HG03457 (cell line): Measurements from ENCODE around the gene SEC61B.
"Not testable (repeated sequence)": the region's sequence is repeated elsewhere in the genome, so short reads cannot be mapped to it uniquely, and the experiment has no call there.

Source experiments
- ATAC-seq: cut with Tn5 transposase; IDR thresholded peaks from one replicate; pipeline ENCODE4 v1.9.1; 2021; ENCODE audit warnings: moderate number of reproducible peaks; ENCODE audit not compliant: unreplicated experiment

The SEC61B gene

DNA sequence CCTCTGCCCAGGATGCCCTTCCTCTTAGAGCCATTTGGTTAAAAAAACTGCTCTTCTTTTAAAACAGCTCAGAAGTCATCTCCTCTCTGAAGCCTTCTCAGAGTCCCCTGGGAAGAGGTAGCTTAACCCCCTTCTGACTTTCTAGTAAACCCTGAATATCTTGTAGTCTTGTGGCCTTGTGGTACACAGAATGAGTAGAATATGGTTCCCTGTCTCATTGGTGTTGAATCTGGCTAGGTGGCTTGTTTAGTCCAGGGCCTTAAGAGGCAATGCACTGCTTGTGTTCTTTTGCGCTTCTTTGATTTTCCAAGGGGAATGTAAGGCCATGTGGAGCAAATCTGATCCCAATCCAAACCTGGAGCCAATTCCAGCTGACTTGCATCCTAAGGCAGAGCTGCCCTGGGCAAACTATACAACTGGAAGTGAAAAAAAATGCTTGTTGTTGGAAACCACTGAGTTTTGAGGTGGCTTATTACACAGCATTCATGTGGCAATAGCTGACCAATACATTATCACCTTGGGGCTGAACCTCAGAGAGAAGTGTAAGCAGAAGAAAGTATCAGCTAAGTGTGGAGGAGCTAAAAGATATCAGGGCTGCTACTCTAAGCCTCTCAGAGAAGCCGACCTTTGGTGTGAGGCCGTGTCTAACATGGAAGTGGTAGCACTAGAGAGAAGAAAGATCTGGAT, 31.3 kb upstream of the SEC61B start:
- ATAC-seq: no peak

DNA sequence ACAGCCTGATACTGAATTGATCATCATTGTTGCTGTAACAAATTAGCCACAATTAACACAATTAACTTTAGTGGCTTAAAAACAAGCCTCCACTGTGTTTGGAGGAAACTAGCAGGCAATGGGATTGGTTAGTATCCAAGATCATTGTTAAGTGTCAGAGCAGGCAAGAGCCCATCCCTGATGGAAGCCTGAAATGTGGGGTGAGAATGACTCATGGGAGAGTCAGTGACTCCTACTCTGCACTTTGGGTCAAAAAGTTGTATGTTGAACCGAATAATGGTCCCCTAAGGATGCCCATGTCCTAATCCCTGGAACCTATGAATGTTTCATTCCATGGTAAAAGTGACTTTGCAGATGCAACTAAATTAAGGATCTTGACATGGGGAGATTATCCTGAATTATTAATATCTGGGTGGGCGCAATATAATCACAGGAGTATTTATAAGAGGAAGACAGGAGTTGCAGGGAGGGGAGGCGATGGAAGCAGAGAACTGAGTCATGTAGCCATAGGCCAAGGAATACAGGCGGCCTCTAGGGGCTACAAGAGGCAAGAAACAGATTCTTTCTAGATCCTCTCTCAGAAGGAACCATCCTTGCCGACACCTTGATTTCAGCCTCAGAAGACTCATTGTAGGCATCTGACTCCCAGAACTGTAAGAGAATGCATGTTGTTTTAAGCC, 29.2 kb upstream of the SEC61B start:
- no peak for ATAC-seq

DNA sequence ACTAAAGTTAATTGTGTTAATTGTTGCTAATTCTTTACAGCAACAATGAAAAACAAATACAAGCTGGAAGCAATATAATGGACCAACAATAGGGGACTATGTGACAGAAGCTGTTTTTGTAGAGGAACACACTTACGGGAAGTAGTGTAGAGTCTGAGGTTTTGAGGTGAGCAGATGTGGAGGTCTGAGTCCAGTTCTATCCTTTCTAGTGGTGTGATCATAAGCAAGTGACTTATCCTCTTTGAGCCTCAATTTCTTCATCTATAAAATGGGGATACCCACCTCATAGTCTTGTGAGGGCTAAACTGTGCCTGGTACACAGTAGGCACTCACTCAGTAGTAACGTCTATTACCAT, 28.6 kb upstream of the SEC61B start:
- no peak for ATAC-seq

DNA sequence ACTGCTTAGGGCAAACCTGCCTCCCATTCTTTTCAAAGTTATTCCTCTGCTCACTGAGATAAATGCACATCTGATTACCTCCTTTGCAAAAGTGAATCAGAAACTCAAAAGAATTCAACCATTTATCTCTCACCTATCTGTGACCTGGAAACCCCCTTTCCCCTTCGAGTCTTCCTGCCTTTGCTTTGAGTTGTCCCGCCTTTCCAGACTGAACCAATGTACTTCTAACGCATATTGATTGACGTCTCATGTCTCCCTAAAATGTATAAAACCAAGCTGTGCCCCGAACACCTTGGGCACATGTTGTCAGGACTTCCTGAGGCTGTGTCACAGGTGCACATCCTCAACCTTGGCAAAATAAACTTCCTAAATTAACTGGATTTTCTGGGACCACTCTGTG, 25.6 kb upstream of the SEC61B start:
- ATAC-seq: not testable (repeated sequence)

DNA sequence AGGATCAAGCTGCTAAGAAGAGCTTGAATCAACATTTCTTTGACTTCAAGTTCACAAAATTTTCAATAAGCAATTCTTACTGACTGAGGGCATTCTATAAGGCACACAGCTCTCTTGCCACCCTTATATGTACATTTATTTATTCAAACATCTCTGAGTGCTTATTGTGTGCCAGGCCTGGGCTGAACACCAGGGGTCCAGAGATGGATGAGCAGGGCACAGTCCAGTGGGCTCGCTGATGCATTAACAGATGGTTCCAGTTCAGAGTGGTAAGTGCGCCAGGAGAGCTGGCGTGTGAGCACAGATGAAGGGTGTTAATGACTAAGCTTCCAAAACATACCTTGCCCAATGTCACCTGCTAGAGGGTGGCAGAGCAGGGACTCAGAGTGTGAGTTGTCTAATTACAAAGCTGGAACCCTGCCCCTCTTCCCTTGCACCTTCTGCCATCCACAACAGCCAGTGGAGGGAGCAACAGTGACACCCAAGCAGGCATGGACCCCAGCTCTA, 24.9 kb upstream of the SEC61B start:
- no peak for ATAC-seq

DNA sequence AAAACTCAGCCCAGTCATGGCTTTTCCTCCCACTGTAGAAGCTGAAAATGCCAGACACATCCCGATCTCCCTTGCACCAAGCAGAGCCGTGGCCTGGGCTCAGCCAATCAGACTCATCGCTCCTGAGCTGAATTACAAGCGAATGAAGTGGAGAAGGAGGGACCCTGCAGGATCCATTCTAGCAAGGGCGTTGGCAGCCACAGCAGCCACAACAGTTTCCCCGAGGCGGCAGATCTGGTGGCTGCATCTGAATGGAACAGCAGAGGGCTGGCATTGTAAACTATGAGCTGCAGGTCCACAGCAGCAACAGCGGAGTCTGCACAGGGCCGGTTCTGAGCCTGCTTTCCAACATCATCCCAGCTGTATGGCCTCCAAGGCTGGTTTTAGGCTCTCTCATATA, 24.1 kb upstream of the SEC61B start:
- no peak for ATAC-seq

DNA sequence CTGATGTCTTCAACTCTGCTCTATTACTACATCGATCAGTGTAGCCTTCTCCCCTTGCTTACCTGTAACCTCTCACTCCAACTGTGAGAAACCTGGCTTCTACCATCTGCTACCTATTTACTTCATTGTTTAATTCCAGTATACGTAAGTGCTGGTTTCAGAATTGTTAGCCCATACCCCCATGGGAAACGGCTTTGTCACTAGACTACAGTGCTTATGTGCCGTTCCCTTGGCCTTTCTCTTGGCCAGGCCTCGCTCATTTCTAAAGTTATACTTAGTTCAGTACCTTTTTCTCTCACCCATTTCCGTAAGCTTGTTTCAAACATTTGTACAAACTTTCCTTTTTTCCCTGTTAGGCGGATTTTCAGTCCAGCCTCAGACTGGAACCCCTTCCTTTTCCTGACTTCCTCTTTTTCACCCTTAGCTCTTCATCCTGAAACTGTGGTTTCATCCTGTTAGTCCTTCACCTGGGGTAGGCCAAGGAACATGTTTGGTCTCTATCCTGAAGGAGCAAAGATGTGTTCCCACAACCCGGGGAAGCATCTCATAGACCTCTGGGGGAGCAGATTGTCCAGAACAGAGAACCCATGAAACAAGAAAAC, 22.0 kb upstream of the SEC61B start:
- no peak for ATAC-seq

DNA sequence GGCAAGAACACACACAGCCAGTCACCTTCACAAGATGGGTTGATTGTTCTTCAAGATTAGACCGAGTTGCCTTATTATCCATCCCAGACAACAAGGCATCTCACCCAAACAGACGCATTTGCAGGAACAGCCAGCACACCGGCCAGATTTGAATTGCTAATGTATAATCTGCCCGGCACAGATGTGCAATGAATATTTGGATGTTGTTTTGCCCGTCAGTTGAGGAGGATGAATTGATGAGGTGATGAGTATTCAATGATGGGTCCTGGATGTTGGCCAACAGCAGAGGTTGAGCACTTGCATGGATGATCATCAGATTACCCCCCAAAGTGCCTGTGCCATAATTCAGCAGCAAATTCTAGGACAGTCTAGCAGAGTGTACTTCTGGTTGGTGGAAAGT, 20.5 kb upstream of the SEC61B start:
- no peak for ATAC-seq

DNA sequence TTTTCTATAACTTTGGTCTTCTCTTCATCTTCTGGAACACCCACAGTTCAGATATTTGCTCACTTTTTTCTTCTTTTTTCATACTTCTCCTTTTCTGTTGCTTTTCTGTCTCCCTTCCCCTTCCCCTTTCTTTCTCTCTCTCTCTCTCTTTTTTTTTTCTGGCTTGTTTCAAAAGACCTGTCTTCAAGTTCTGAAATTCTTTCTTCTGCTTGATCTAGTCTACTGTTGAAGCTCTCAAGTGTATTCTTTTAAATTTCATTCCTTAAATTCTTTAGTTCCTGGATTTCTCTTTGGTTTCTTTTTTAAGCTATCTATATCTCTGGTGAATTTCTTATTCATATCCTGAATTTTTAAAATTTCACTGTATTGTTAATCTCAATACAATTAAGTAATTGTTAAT, 11.5 kb upstream of the SEC61B start:
- ATAC-seq: no peak

DNA sequence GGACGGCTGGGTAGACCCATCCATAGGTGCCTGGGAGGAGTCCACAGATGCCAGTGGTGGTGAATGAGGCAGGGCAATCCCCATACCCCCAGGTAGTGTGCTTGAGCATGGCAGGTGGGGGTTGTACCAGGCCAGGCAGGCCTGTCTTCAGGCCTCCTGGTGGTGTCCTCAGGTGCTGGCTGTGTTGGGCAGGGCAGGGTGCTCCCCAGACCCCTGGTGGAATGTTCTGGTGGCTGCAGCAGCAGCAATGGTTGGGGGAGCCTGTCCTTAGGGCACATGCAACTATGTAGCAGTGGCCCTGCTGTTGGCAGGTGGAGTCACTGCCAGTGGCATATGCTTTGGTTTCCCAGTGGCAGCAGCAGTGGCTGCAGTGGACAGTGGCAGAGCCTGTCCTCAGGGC, 10.3 kb upstream of the SEC61B start:
- no peak for ATAC-seq

DNA sequence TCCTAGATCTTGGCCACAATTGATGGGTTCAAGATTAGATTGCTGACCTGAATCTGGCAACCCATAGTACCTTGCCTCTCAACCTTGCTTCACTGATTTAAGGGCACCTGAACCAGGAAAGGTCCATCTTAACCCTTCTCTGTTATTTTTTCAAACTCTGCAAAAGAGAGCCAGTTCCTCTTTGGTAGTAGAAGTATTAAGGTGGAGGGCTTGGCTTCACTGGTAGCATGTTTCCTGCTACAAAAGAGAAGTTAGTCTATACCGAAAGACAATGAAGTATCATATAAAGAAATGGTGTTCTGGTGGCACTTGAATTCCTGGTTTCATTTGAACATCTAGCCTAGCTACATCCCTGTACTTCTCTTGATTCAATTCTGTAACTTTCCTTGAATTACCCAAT, 8.9 kb upstream of the SEC61B start:
- ATAC-seq: no peak

DNA sequence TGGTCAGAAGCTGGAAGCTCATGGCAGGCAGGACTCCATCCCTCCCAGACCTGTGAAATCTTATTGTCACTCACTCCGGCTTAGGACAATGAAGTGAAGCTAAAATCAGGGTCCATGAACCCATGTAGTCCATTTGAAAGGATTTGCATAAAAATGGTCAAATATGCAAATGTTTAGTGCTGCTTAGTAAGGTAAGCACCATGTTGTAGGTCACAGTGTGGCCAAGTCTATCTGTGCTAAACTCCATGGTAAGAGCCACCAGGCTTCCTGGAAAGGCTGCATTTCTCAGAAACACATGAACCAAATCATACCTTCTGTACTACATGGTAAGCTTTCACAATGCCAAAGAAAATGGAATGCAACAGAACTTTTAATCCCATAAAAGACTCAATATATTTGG, 6.0 kb upstream of the SEC61B start:
- ATAC-seq: no peak

DNA sequence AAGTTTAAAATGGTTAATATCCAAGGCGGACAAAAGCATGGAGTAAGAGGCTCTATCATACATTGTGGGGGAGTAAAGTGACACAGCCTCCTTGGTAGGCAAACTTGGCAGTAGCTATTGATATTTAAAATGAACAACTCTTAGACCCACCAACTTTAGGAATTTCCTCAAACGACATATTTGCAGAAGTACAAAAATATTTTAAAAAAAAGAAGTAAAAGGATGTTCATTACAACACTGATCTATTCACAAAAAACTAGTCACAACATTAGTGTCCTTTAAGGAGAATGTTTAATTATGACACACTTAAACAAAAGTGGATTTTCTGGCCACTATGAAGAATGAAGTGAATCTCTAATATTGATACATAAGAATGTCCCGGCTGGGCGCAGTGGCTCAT, 2.1 kb upstream of the SEC61B start:
- no peak for ATAC-seq

DNA sequence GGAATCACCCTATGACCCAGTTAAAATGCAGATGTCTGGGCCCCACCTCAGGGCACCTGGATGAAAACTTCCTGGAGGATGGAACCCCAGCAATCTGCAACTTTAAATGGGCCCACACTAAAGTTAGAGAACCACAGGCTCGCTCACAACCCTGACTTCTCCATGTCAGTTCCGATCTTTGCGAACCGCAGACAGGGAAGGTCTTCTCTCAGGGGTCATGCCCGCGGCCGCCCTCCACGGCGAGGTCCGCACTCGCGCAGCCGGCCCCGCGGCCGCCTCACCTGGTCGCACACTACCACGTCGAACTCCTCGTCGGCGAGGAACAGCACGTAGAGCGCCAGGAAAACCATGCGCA, 839 bp upstream of the SEC61B start:
- peak; percentile 16 for ATAC-seq

DNA sequence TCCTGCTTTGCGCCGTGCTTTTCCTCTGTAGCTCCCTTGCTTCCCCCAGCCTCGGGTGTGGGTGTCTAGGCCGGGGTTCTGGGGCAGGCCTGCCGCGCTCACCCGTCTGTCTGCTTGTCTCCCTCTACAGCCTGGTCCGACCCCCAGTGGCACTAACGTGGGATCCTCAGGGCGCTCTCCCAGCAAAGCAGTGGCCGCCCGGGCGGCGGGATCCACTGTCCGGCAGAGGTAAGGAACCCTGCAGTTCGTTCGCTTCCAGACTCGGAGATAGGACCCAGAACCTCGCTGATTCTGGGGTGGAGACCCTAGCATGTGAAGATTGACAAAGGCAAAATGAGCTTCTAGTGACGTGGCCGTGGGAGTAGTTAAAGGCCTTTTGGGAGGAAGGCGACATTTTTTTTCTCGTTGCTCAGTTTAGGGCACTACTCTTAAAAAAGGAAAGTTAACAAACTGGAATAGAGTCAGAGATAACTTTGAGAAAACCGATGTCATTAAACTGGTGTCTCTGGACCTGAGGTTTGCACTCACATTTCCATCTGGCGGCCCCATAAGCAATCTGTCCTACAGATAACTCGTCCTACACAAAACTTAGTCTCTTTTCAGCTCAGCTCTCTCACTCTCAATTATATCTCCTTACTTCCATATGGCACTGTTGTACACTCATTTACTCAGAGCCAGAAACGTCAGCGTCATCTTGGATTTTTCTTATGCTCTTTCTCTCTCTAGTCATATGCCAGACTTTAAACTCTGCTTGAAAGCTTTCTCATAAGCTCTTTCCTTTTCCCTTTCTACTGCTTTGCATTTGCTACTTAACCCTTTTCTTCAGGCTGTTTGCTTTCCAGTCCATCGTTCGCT, 561 bp downstream of the SEC61B start:
- ATAC-seq: peak; percentile 14

DNA sequence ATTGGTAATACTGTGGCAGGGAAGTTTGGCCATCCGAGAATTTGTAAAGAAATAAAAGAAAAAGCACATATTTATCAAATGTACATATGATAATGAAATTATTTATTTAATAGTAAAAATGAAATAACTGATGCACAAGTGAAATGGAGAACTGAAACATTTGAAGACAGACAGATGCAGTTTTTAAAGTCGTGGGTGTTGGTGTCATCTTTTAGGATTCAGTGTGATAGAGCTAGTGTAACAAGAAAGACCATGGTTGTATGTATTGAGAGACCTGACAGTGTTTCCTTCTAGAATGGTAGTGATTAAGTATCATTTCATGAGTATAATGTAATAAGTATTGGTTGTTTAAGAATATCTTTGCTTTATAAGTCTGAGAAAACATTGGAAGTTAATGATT, 2.4 kb downstream of the SEC61B start:
- no peak for ATAC-seq

DNA sequence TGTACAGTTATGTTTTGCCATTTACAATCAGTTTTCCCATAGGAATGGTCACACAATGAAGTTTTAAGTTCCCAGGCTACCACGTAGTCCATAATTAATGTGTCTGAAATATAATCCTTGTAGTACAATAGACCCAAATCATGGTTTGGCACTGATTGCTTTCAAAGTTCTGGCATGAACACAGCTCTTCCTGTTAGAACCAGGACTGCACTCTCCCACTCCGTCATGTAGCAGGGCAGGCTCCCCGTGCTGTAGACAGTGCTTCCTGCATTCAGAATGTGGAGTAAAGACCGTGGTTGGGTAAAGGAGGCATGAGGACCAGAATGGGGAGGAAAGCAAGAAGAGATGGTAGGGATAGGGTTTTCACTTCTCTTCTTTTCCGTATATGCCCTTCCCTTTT, 4.0 kb downstream of the SEC61B start:
- no peak for ATAC-seq

DNA sequence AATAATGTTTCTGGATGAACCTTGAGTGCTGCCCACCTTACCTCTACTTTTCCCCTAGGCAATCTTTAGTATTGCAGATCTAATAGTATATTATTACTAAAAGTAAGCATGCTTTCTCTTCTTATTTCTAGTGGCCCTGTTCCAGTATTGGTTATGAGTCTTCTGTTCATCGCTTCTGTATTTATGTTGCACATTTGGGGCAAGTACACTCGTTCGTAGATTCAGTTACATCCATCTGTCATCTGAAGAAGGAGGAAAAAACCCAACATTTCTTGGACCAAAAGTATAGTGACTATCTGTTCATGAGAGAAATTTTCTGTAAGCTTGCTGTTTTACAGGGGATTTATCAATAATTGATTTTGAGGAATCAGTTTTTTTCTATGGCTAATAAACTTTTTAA, 8.1 kb downstream of the SEC61B start:
- no peak for ATAC-seq

DNA sequence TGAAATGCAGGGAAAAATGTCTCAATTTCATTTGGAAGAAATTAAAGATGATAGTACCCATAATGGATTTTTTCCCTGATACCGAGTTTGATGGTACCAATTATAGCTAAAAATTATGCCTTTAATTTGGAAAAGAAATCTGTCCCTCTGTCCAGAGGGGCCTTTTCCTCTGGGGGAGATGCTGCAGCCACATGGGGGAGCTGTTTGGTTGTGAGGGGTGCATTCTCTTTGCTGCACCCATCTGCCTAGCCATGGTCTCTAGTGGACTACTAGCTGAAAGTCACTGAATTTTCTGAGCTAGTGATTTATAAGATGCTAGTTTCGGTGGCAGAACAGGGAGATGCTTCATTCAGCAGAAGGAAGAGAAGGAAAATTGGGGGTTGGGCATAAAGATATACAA, 9.6 kb downstream of the SEC61B start:
- no peak for ATAC-seq

DNA sequence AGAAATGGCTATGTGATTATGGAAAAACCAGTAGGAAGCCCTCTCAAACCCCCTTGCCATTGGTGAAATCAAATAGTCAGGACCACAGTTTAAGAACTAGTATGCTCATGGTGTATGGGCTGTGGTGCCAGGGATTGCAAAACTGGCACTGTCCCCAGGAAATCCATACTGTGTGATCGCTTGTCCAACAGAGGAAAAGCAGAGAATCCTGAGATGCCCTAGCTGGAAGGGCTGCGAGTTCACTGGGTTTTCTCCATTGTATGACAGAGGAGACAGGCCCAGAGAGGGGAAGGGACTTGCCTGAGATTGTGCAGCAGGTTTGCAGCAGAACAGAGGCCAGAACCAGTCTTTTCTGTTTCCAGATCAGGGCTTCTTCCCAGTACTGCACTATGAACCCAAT, 12.5 kb downstream of the SEC61B start:
- ATAC-seq: no peak

DNA sequence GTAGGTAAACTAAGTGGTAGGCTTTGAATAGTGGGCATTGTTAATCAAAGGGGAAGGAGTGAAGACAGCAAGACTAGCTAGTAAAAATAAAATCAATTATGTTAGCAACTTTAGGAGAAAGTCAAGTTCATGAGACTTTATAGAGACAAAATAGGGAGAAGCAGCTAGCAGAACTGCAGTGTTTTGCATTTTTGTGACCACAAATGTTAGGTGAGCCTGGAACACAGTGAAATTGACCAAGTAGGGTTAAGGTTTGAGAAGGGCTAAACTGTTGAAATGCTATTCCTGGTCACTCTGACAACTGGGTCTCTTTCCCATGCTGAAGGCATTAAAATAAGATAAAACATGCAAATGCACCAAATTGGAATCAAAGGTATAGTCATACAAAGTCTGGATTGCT, 13.0 kb downstream of the SEC61B start:
- no peak for ATAC-seq
